GM21723 (cell line): Measurements from ENCODE around the gene PCSK2.
"Not testable (repeated sequence)": the region's sequence is repeated elsewhere in the genome, so short reads cannot be mapped to it uniquely, and the experiment has no call there.

Experiments used
- ATAC-seq: cut with Tn5 transposase; IDR thresholded peaks from one replicate; pipeline ENCODE4 v1.9.1; 2021; ENCODE audit warnings: mild to moderate bottlenecking, moderate library complexity; ENCODE audit not compliant: unreplicated experiment

Gene PCSK2

DNA sequence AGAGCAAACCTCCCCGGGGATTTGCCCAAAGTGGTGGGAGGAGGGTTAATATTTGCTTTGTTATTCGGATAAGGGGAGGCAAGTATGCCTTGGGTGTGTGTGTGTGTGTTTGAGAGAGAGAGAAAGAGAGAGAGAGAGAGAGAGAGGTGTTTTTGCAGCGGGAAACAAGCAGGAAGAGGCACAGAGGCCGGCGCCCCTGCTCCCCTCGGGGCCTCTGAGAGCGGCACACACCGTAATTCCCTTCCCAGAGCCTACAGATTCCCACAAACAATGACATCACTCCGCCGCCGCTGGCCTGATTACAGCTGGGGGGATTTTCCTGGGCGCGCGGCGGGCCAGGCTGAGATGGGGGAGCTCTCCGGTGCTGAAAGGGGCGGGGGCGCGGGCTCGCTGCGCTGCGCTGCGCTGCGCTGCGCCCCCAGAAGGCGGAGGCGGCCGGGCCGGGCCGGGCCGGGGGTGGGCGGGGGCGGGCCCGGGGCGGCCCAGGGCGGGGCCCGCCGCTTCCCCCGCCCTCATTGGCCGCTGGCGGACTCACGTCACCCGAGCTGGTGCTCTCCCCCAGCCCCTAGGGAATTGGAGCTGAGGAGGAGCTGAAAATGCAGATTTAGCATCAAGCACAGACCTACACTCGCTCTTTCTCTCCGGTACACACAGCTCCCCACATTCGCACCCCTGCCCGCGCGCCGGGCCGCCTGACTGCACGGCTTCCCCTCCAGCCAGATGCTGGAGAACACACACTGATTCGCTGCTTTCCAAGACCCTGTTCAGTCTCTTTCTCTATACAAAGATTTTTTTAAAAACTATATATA lies at the start of gene PCSK2:
Gene PCSK2, plus strand, starts transcription at position 631 of the 809 bp plus-strand sequence. CDS start 266 bp downstream, outside the sequence.
- ATAC-seq = no peak

DNA sequence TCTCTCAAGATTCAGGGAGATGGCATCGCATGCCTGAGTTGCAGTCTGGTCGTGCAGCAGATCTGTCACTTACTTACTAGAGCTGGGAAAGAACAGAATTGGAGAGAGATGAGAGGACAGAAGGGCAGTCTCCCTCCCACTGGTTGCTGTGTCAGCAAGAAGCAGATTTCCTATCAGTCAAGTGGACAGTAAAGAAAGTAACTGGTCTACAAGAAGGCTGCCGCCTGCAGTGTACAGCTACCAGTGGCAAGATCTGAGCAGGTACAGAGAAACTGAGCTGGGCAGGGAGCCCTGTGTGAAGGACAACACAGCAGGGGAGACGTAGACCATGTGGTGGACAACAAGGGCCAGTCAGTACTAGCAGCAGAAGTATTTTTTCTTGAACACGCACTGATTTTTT lies 49.5 kb upstream of the PCSK2 start:
- ATAC-seq = no peak

- ATAC-seq = no peak
These were observed 47.0 kb upstream of the PCSK2 start for GRCh38 chr20:17179840-17180239.

DNA sequence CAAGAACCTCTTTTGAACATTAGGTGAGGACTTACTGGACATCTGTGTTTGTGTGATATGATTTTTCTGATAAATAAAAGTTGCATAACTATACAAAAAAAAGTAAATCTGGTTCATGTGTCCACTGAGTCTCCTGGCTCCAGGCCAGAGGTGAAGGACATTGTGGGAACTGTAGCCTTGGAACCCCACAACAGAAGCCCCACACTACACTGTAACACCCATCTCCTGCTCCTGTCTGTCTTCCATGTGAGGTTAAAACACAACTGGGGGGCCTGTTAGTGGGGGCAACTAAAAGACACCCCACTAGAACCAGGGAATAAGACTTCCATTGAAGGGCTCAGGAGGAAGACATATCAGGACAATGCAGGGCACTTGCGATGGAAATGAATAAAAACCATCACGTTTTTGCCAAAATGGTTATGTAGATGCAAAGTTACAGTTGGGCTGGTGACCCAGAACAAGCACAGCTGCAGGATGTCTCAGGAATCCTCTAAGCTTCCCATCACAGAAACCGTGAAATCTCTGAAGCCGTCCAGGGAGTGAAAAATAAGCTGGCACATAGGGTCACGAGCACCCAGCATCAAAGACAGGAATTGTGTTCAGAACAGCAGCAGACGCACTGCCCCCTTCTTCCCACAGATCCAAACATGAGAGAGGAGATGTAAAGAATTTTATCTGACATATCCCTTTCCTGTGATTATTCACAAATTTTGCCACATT lies 36.7 kb upstream of the PCSK2 start:
- ATAC-seq = no peak

DNA sequence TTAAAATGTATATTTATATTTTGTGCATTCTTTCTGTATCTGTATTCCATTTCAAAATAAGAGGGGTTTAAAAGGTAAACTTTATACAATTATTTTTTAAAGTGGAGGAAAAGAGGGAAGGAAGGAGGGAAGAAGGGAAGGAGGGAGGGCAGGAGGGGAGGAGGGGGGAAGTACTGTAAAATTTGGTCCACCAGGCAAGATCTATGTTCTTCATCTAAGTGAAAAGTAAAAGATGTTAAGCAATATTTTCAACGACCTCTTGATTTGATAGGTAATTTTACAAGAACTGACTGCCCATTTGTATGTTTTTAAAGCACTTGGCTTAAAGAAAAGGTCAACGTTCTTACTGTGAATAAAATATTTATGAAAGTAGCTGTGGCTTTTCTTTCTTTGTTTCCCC lies 29.8 kb upstream of the PCSK2 start:
- ATAC-seq = no peak

DNA sequence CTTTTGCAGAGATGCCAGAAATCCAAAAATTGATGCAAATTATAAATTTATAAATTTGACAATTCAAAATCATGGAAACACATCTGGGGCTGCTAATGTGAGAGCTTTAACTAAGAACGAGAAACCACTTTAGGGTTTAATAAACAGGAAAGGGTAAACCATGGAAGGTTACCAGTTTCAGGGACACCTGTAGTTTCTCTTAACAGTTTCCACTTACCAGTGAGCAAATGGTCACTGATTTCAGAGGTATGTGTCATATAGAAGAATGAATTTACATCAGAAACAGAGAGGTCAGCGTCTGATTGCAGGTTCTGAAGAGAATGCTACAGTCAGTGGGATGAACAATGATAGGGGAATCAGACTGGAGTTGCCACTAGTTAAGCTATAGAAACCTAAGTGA lies 24.8 kb upstream of the PCSK2 start:
- no peak for ATAC-seq

GRCh38 chr20:17202673-17203072 lies 24.2 kb upstream of the PCSK2 start:
- no peak for ATAC-seq

- ATAC-seq = no peak
These were observed 21.6 kb upstream of the PCSK2 start for GRCh38 chr20:17205084-17205813.

DNA sequence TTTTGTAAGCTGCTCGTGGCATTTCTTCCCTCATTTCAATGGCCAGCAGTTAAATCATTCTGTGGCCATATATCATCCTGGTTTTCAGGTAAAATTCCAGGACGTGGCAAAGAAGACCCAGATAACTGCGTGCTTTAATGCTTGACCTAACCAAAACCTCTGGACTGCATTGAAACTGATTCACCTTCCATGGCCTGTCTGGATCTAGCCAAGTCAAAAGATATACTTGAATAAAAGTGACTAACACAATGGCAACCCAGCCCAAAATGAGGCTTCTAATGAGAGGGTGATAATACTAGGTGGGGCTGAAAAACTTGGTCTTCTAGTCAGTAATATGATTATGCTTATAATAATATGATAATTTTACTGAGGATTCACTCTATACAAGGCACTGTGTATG lies 16.5 kb upstream of the PCSK2 start:
- no peak for ATAC-seq

DNA sequence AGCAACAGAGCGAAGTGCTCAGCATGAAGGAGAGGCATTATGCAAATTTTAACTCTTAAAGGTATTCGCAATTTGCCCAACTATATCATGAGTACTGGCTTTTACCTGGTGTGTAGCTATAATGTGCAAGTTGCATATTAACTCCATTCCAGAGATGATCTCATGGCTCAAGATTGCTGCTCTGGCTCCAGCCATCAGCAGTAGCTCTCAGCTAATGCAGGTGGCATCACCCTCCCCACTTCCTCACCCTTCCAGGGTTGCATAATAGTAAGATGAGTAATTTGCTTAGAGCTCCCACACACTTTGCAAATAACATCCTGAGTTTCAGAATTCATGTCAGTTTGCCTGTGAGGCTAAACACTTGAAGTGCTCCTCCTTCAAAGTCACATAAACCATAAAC lies 15.9 kb upstream of the PCSK2 start:
- no peak for ATAC-seq

DNA sequence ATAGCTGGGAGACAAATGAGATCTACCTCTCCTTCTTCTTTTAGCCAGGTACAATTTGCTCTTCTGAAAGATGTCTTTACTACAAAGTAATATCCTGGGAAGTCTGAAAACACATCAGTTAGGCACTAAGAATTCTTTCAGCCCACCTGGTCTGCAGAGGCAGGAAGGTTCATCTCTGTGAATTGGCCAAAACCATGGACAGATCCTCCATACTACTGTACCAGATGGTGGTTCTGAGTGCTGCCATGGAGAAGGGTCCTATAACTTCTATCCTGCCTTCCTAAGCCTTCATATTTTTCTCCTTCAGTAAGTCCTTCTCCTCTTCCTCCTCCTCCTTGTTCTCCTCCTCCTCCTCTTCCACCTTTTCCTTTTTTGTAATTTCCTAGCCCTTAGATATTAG lies 11.7 kb upstream of the PCSK2 start:
- ATAC-seq = no peak

DNA sequence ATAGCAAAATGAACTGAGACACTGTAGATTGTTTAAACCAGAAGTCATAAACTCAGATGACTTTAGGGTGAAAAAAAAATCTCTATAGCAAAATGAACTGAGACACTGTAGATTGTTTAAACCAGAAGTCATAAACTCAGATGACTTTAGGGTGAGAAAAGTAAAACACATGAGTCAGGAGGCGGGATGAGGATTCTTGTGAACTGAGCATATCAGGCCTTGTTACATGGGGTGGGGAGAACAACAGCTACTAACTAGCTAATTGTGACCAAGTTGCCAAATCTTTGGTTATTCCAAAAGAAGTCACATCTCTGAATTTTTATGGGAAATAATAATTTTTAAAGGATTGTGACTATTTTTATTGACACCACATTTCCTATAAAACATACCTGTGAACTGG lies 7.0 kb upstream of the PCSK2 start:
- ATAC-seq = not testable (repeated sequence)

GRCh38 chr20:17223553-17223952 lies 3.3 kb upstream of the PCSK2 start:
- no peak for ATAC-seq

DNA sequence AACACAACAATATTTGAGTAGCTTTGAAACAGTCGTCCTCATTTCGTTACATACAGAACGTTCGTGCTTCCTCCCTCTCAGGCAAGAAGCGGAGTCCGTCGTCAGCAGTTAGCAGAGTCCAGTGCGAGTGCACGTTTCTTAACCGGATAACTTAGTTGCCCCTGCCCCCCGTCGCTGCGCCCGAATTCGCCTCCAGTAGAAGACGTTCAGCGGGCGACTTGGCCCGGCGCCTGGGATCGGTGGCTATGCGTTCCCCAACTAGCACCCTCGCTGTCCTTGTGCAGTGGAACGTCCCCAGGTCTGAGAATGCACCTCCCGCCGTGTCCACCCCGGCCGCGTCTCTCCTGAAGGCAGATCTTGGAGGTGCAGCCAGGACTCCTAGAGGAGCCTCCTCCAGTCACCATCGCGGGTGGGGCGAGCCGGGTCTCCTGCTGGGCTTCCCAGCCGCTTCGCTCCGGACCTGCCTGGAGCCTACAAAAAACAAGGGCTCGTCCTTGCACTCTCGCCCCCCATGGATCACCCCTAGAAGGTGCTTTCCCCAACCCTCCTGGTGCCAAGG lies 910 bp upstream of the PCSK2 start:
- ATAC-seq = no peak

DNA sequence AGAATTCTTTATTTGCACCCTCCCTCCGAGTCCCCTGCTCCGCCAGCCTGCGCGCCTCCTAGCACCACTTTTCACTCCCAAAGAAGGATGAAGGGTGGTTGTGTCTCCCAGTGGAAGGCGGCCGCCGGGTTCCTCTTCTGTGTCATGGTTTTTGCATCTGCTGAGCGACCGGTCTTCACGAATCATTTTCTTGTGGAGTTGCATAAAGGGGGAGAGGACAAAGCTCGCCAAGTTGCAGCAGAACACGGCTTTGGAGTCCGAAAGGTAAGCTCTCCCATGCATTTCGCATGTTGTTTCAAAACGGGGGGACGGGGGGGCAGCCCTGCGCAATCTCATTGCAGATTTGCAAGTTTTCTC lies 357 bp downstream of the PCSK2 start:
- ATAC-seq = no peak

DNA sequence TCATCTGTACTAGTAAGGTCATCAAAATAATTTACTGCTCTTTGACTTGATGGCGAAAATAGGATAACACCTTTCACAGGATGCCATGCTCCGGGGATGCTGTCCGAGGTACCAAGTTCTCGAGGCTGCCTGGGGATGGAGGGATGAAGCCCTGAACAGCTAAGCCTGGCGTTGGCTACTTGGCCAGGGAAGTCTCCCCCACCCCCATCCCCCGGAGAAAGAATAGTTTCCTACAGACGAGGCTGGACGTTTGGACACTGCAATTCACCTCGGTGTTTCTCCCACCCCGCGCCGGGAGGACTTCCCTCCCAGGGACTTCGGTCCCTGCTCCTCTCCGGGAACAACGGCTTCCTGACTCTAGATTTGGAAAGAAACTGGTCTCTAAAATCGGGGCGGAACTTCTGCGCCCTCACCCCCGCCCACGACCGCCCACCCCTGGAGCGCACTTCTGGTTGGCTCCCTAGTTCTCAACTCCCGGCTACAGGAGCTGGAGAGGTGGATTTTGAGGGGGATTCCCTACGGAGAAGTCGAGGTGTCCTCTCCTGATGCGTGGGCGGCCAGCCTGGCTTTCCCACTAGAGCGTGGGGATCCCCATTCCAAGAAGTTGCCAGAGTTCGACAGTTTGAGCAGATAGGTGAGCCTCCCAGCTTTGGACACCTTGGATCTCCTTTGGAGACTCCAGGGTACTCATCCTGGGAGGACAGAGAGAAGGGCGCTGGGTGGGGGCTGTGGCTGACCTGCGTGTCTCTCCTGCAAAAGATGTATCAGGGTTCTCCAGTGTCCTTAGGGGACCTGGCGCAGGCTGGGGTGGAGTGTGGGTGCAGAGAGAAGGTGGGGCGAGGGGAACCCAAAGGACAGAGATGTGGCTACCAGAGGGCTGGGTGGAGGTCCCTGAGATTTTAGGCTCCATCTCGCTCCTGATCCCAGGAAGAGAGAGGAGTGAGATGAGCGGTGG lies 1.1 kb downstream of the PCSK2 start:
- ATAC-seq = no peak

- no peak for ATAC-seq
These were observed 1.8 kb downstream of the PCSK2 start for GRCh38 chr20:17228624-17229061.

GRCh38 chr20:17229256-17229655 lies 2.4 kb downstream of the PCSK2 start:
- ATAC-seq = no peak

GRCh38 chr20:17233626-17234025 lies 6.8 kb downstream of the PCSK2 start:
- no peak for ATAC-seq

DNA sequence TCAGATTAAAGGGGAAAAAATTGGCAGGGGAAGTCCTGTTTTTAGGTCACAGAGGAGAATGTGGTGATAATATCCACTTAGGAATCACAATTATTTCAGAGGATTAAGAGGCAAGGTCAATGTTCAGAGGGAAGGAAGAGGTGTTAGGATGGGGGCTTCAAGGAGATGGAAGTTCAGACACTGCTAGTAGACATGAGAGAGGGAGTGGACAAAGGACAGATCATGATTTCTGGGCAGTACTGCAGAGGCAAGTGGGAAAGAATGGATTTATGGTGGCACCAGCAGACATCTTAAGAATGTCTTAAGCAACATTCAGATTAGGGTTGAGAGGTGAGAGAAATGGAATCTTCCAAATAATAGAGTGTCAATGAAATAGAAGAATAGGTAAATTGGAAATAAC lies 9.9 kb downstream of the PCSK2 start:
- ATAC-seq = no peak
